B cell (primary cell): Measurements from ENCODE around the gene NIPA2. TPM values are rescaled to one million over a fixed set of nuclear protein-coding genes. Genes with fewer than 3 reads are reported as not detected.

Experiments used
- ATAC-seq: fragments of 200-7000 bp; cut with Tn5 transposase; one replicate; pipeline ENCODE4 v1.10.0; 2021; ENCODE audit warnings: low read depth, mild to moderate bottlenecking, moderate number of reproducible peaks, moderate library complexity
- CTCF ChIA-PET: fragments of 350-600 bp; sonication (Branson Sonifier 250); formaldehyde crosslinking; loops from one replicate; lab custom pipeline; 2021; ENCODE audit warnings: antibody characterized with exemption, inconsistent platforms; lab: Charles Lee
- POLR2A ChIA-PET: fragments of 350-600 bp; sonication (Branson Sonifier 250); formaldehyde crosslinking; loops from one replicate; lab custom pipeline; 2021; ENCODE audit warnings: antibody characterized with exemption; lab: Charles Lee
- DNase-seq: peaks from one replicate; pipeline ENCODE4 v3.0.0; 2013
- H2AFZ ChIP-seq: 2 replicates; pipeline ENCODE4 v1.6.1; 2012; ENCODE audit warnings: mild to moderate bottlenecking, low read depth, low read length; ENCODE audit not compliant: insufficient read depth, poor library complexity, severe bottlenecking
- H3K27ac ChIP-seq, 2 donors: 1 replicate in 1 of 2; 2 replicates in 1 of 2; pipeline ENCODE4 v1.5.1; 2012 to 2013; ENCODE audit warnings: low read length in 2 of 2, mild to moderate bottlenecking in 2 of 2, moderate library complexity in 1 of 2
- H3K27me3 ChIP-seq, 4 experiments: fragments of 200-600 bp in 1 of 4; sonication (generic) in 1 of 4; replicated peaks in 1 of 4; 1 replicate in 2 of 4; 2 replicates in 2 of 4; pipeline versions ENCODE4 v1.6.1 to v1.7.0; 2013 to 2016; ENCODE audit warnings: low read length in 3 of 4, mild to moderate bottlenecking in 2 of 4, mixed read lengths in 1 of 4, moderate library complexity in 1 of 4; ENCODE audit not compliant: insufficient read depth in 4 of 4, control insufficient read depth in 3 of 4; ENCODE audit errors: control extremely low read depth in 1 of 4
- H3K36me3 ChIP-seq, 2 experiments: replicated peaks in 1 of 2; 1 replicate in 1 of 2; 2 replicates in 1 of 2; pipeline versions ENCODE4 v1.6.1 to v1.7.1; 2013; ENCODE audit warnings: low read length in 1 of 2; ENCODE audit not compliant: insufficient read depth in 2 of 2, control insufficient read depth in 1 of 2; ENCODE audit errors: control extremely low read depth in 1 of 2, extremely low read depth in 1 of 2
- H3K4me1 ChIP-seq, 2 donors: fragments of 200-600 bp in 1 of 2; sonication (generic) in 1 of 2; 1 replicate in 1 of 2; 2 replicates in 1 of 2; pipeline versions ENCODE4 v1.5.1 to v1.6.1; 2013 to 2017; ENCODE audit warnings: low read length in 2 of 2; ENCODE audit not compliant: control insufficient read depth in 2 of 2, insufficient read depth in 2 of 2
- H3K4me2 ChIP-seq: replicated peaks from 2 replicates; pipeline ENCODE3; 2012; ENCODE audit warnings: mild to moderate bottlenecking, low read depth, low read length; ENCODE audit not compliant: poor library complexity, severe bottlenecking
- H3K4me3 ChIP-seq, 5 experiments: fragments of 200-600 bp in 1 of 5; sonication (generic) in 1 of 5; 1 replicate in 3 of 5; 2 replicates in 2 of 5; pipeline versions ENCODE4 v1.5.1 to v1.7.0; 2011 to 2016; ENCODE audit warnings: low read length in 4 of 5, mild to moderate bottlenecking in 4 of 5, low read depth in 2 of 5, control low read depth in 1 of 5, moderate library complexity in 1 of 5; ENCODE audit not compliant: insufficient read depth in 1 of 5; ENCODE audit errors: control extremely low read depth in 1 of 5, extremely low read depth in 1 of 5
- H3K79me2 ChIP-seq: fragments of 200-600 bp; sonication (generic); one replicate; pipeline ENCODE4 v1.6.0; 2016; ENCODE audit warnings: low read length; ENCODE audit not compliant: control insufficient read depth, insufficient read depth
- H3K9ac ChIP-seq: fragments of 200-600 bp; sonication (generic); 2 replicates; pipeline ENCODE4 v1.6.1; 2017; ENCODE audit warnings: mild to moderate bottlenecking, low read length, moderate library complexity
- H3K9me3 ChIP-seq, 3 donors: one replicate each; pipeline versions ENCODE4 v1.6.1 to v1.7.1; 2013; ENCODE audit warnings: low read length in 2 of 3; ENCODE audit not compliant: control insufficient read depth in 2 of 3, insufficient read depth in 1 of 3; ENCODE audit errors: control extremely low read depth in 1 of 3
- H4K20me1 ChIP-seq: 2 replicates; pipeline ENCODE4 v1.6.0; 2012; ENCODE audit warnings: mild to moderate bottlenecking, low read length; ENCODE audit not compliant: insufficient read depth, control insufficient read depth, poor library complexity, severe bottlenecking
- H3K27ac Mint-ChIP-seq: one replicate; pipeline ENCODE4 v1.8.0; 2021; ENCODE audit warnings: mixed read lengths
- H3K27me3 Mint-ChIP-seq: one replicate; pipeline ENCODE4 v1.8.0; 2021; ENCODE audit warnings: mixed read lengths
- H3K4me1 Mint-ChIP-seq: one replicate; pipeline ENCODE4 v1.8.0; 2021; ENCODE audit warnings: mixed read lengths
- H3K4me3 Mint-ChIP-seq: one replicate; pipeline ENCODE4 v1.8.0; 2021; ENCODE audit warnings: mixed read lengths
- H3K9me3 Mint-ChIP-seq: one replicate; pipeline ENCODE4 v1.8.0; 2022; ENCODE audit warnings: mixed read lengths; ENCODE audit not compliant: insufficient read depth
- EZH2 ChIP-seq: IDR thresholded peaks from 2 replicates; pipeline ENCODE4 v1.6.1; 2012; ENCODE audit warnings: borderline replicate concordance, low read depth, mild to moderate bottlenecking, moderate library complexity, low read length; ENCODE audit not compliant: insufficient read depth, poor library complexity, severe bottlenecking
- WGBS: methylation state at CpG from one replicate; pipeline ENCODE4 v1.1.5; 2013; ENCODE audit warnings: missing lambda C conversion rate; ENCODE audit not compliant: insufficient coverage; 5-methylcytosine and 5-hydroxymethylcytosine counted together
- intact Hi-C: fragments of 100-400 bp; cut with micrococcal nuclease; formaldehyde crosslinking; loops from one replicate; pipeline ENCODE4 v1.10.0; 2022
- polyA plus RNA-seq: library from polyadenylated mRNA; depleted of rRNA; stranded (reverse); fragments of >200 nt; gene quantifications from 2 replicates; pipeline ENCODE4 v1.2.3, GENCODE V29; 2012
- total RNA-seq, 2 donors: library from RNA; stranded (reverse); fragments of 120-200 nt in 1 of 2; gene quantifications; 1 replicate in 1 of 2; 2 replicates in 1 of 2; pipeline versions ENCODE4 v1.2.3 to v1.2.4, GENCODE V29; 2013 to 2022
- TF ChIP-seq, protein P1 (sequence below): fragments of 200-600 bp; IDR thresholded peaks from one replicate; pipeline ENCODE4 v1.8.0; 2022; ENCODE audit warnings: antibody characterized with exemption, mild to moderate bottlenecking

Gene NIPA2
- total and polyA plus RNA-seq, 2 donors (not counting 1 experiment from before 2014, with no cell fraction given), result 47.1 to 65.3 TPM

DNA sequence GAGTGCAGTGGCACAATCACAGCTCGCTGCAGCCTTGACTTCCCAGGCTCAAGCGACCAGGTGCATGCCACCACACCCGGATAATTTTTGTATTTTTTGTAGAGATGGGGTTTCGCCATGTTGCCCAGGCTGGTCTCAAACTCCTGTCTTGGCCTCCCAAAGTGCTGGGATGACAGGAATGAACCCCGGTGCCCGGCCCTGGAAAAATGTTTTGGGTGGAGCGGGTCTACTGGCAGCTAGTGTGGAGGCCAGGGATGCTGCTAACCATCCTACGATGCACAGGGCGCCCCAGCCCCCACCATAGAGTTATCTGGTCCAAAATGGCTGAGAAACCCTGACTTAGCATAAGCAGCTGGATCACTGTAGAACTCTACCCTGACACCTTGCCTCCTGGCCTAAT lies 35.4 kb downstream of the NIPA2 start:
- Mint-ChIP-seq H3K27ac (no peak overlapping the region), H3K4me3 (no peak overlapping the region), H3K4me1 (no peaks in the 10 kb centered on the region), H3K27me3 (no peaks in the 10 kb centered on the region), H3K9me3 (no peaks in the 10 kb centered on the region)
- DNase-seq (no peak), ATAC-seq (no peak)
- CTCF ChIA-PET, result no interaction called here
- no peaks in the 10 kb centered on the region for H3K4me1 ChIP-seq
- no peak overlapping the region for H3K4me2 ChIP-seq
- no peaks in the 10 kb centered on the region for H3K79me2 ChIP-seq
- H3K9ac ChIP-seq, result no peak overlapping the region
- intact Hi-C loops, result no loop called here
- H3K27ac ChIP-seq, result no peak overlapping the region
- POLR2A ChIA-PET, result no interaction called here
- H3K27me3 ChIP-seq, result no peaks in the 10 kb centered on the region
- peaks cover 4% of the 10 kb centered on the region for H4K20me1 ChIP-seq
- 97% methylated on average over 7 of the region's 9 CpGs for WGBS
- H3K36me3 ChIP-seq, result peaks cover 0 to 2% of the 10 kb centered on the region in 2 experiments
- H3K9me3 ChIP-seq, result peaks cover 0 to 16% (median 3%) of the 10 kb centered on the region in 3 donors
- TF ChIP-seq, protein P1, sequence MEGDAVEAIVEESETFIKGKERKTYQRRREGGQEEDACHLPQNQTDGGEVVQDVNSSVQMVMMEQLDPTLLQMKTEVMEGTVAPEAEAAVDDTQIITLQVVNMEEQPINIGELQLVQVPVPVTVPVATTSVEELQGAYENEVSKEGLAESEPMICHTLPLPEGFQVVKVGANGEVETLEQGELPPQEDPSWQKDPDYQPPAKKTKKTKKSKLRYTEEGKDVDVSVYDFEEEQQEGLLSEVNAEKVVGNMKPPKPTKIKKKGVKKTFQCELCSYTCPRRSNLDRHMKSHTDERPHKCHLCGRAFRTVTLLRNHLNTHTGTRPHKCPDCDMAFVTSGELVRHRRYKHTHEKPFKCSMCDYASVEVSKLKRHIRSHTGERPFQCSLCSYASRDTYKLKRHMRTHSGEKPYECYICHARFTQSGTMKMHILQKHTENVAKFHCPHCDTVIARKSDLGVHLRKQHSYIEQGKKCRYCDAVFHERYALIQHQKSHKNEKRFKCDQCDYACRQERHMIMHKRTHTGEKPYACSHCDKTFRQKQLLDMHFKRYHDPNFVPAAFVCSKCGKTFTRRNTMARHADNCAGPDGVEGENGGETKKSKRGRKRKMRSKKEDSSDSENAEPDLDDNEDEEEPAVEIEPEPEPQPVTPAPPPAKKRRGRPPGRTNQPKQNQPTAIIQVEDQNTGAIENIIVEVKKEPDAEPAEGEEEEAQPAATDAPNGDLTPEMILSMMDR, result no peak
- TF ChIP-seq EZH2, result no peak
- no peak overlapping the region for H2AFZ ChIP-seq
- H3K4me3 ChIP-seq, result no peak overlapping the region

DNA sequence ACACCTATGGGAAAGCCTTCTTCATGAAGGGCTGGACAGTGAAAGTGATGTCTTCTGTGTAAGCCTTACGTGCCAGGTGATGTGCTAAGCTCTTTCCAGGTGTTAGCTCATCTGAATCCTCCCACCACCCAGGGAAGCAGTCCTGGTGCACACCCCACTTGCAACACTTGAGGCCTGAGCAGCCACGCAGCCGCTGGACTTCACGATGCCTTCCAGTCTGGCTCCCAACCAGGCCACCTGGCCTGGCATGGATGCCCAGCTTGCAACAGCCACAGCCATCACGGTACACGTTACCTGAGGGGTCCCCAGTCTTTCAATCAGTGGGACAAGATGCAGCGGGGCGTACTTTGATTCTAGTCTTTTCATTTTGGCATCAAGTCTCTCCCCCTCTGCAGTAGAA lies 35.8 kb downstream of the NIPA2 start:
- peaks cover under 1% of the 10 kb centered on the region for H4K20me1 ChIP-seq
- WGBS, result 93% methylated on average over 6 of the region's 8 CpGs
- ChIA-PET CTCF (no interaction called here), POLR2A (no interaction called here)
- Mint-ChIP-seq H3K27me3 (no peaks in the 10 kb centered on the region), H3K27ac (no peak overlapping the region), H3K4me1 (no peaks in the 10 kb centered on the region), H3K4me3 (no peak overlapping the region), H3K9me3 (no peaks in the 10 kb centered on the region)
- H3K36me3 ChIP-seq, result peaks cover 0 to 2% of the 10 kb centered on the region in 2 experiments
- no peaks in the 10 kb centered on the region for H3K27me3 ChIP-seq
- intact Hi-C loops, result no loop called here
- no peak overlapping the region for H3K4me3 ChIP-seq
- no peak overlapping the region for H3K9ac ChIP-seq
- peaks cover 0 to 16% (median 3%) of the 10 kb centered on the region in 3 donors for H3K9me3 ChIP-seq
- no peaks in the 10 kb centered on the region for H3K79me2 ChIP-seq
- H3K27ac ChIP-seq, result no peak overlapping the region
- ATAC-seq (no peak), DNase-seq (no peak)
- TF ChIP-seq, protein P1, result no peak
- TF ChIP-seq EZH2, result no peak
- no peak overlapping the region for H3K4me2 ChIP-seq
- H2AFZ ChIP-seq, result no peak overlapping the region
- no peaks in the 10 kb centered on the region for H3K4me1 ChIP-seq
